Measurements from ENCODE around the gene KDM2A.

The KDM2A gene

GRCh38 chr11:67095214-67095507, 23.9 kb upstream of the KDM2A start:
- no peak for TF ChIP-seq PPARA (CRISPR knock-in tag; IDR thresholded peaks at IDR 0.05; ENCODE audit: borderline replicate concordance)
- TF ChIP-seq POU6F1 (CRISPR knock-in tag; IDR thresholded peaks at IDR 0.05; ENCODE audit: borderline replicate concordance, low read depth), result no peak
- no peak for TF ChIP-seq ZFP30 (CRISPR knock-in tag; IDR thresholded peaks at IDR 0.05)
- TF ChIP-seq BACH2 (CRISPR knock-in tag; IDR thresholded peaks at IDR 0.05; ENCODE audit: borderline replicate concordance), result no peak
- no peak for TF ChIP-seq TSHZ2 (CRISPR knock-in tag; IDR thresholded peaks at IDR 0.05)
- TF ChIP-seq ISL1 (CRISPR knock-in tag; IDR thresholded peaks at IDR 0.05), result no peak
- TF ChIP-seq ZC3H10 (CRISPR knock-in tag; IDR thresholded peaks at IDR 0.05), result no peak
- TF ChIP-seq ZFP3 (CRISPR knock-in tag; IDR thresholded peaks at IDR 0.05), result no peak
- TF ChIP-seq OSR1 (CRISPR knock-in tag; IDR thresholded peaks at IDR 0.05), result no peak
- no peak for TF ChIP-seq ZNF8 (CRISPR knock-in tag; IDR thresholded peaks at IDR 0.05)
- TF ChIP-seq ZNF70 (CRISPR knock-in tag; IDR thresholded peaks at IDR 0.05), result no peak
- TF ChIP-seq PATZ1 (CRISPR knock-in tag; IDR thresholded peaks at IDR 0.05; ENCODE audit: borderline replicate concordance), result no peak
- TF ChIP-seq ESRRG (CRISPR knock-in tag; IDR thresholded peaks at IDR 0.05), result no peak
- no peak for TF ChIP-seq TOX (CRISPR knock-in tag; IDR thresholded peaks at IDR 0.05; ENCODE audit: borderline replicate concordance)
- no peak for ATAC-seq

- no peak for ATAC-seq
- TF ChIP-seq ISL1 (CRISPR knock-in tag; IDR thresholded peaks at IDR 0.05) (no peak), ZNF565 (CRISPR knock-in tag; conservative IDR thresholded peaks at IDR 0.05; ENCODE audit: low read depth) (no peak), ARNTL (CRISPR knock-in tag; IDR thresholded peaks at IDR 0.05; ENCODE audit: borderline replicate concordance, low read depth) (no peak), ZNF70 (CRISPR knock-in tag; IDR thresholded peaks at IDR 0.05) (no peak), PATZ1 (CRISPR knock-in tag; IDR thresholded peaks at IDR 0.05; ENCODE audit: borderline replicate concordance) (no peak), ESRRG (CRISPR knock-in tag; IDR thresholded peaks at IDR 0.05) (no peak), CREB5 (CRISPR knock-in tag; IDR thresholded peaks at IDR 0.05; ENCODE audit: low read depth) (no peak), CSRNP3 (CRISPR knock-in tag; IDR thresholded peaks at IDR 0.05) (no peak), TOX (CRISPR knock-in tag; IDR thresholded peaks at IDR 0.05; ENCODE audit: borderline replicate concordance) (no peak), ZFP30 (CRISPR knock-in tag; IDR thresholded peaks at IDR 0.05) (no peak), CSDC2 (CRISPR knock-in tag; IDR thresholded peaks at IDR 0.05) (no peak), RARB (CRISPR knock-in tag; IDR thresholded peaks at IDR 0.05) (no peak), TSHZ2 (CRISPR knock-in tag; IDR thresholded peaks at IDR 0.05) (no peak), ZNF8 (CRISPR knock-in tag; IDR thresholded peaks at IDR 0.05) (no peak), ZFP3 (CRISPR knock-in tag; IDR thresholded peaks at IDR 0.05) (no peak), PPARA (CRISPR knock-in tag; IDR thresholded peaks at IDR 0.05; ENCODE audit: borderline replicate concordance) (no peak), SNAI2 (CRISPR knock-in tag; IDR thresholded peaks at IDR 0.05) (no peak), GLIS3 (CRISPR knock-in tag; IDR thresholded peaks at IDR 0.05) (no peak), TCF4 (CRISPR knock-in tag; IDR thresholded peaks at IDR 0.05; ENCODE audit: borderline replicate concordance) (no peak)
Observed at GRCh38 chr11:67098799-67099429, 20.1 kb upstream of the KDM2A start.

All from SK-N-SH treated with all-trans-retinoic acid at 6 μM for 48 hours (cell line).